ENCODE measurements around the gene CDC42BPA. TPM values are rescaled to one million over a fixed set of nuclear protein-coding genes. Genes with fewer than 3 reads are reported as not detected.

CDC42BPA gene
- polyA plus RNA-seq, 6 donors from 2014 or later = 0.03 to 0.74 (median 0.48) TPM; not detected in 2

DNA sequence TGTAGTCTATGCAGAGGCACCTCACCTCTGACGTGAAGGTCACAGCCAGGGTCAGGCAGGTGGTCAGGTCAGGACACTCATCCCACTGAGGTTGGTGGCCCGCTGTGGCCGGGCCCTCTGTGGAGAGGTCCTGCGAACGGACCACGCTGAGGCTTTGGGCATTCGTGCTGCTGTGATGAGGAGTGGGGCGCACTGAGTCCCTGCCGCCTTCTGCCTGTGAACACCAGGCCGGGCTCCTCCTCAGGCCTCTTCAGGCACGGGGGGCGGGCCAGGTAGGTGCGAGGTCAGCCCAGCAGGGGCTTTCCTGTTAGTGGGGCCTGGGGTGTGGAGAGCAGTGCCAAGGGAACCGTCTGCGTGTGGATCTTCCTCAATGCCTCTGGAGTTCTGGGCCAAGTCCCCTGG lies 339.2 kb downstream of the CDC42BPA start:
- DNase-seq (no peak), ATAC-seq (ENCODE audit: low read depth in 2 of 2) (no peak)
- H3K36me3 Mint-ChIP-seq = no peaks in the 10 kb centered on the region
- no peaks in the 10 kb centered on the region for H3K9me3 Mint-ChIP-seq
- no peak overlapping the region for H3K27ac Mint-ChIP-seq
- H3K27me3 Mint-ChIP-seq = no peaks in the 10 kb centered on the region
- no peak overlapping the region for H3K4me3 Mint-ChIP-seq
- H3K4me1 Mint-ChIP-seq = peaks cover 0 to 7% (median 0%) of the 10 kb centered on the region in 3 donors

GRCh38 chr1:226978432-226979114 lies 339.7 kb downstream of the CDC42BPA start:
- Mint-ChIP-seq H3K9me3 (no peaks in the 10 kb centered on the region), H3K27me3 (no peaks in the 10 kb centered on the region), H3K4me1 (peaks cover 0 to 10% (median 0%) of the 10 kb centered on the region in 3 donors), H3K36me3 (no peaks in the 10 kb centered on the region), H3K27ac (peak overlapping the region in 1 of 6 donors; percentile 69), H3K4me3 (no peak overlapping the region)
- DNase-seq (no peak), ATAC-seq (ENCODE audit: low read depth in 2 of 2) (no peak)

GRCh38 chr1:226977643-226978431 lies 340.5 kb downstream of the CDC42BPA start:
- H3K36me3 Mint-ChIP-seq = no peaks in the 10 kb centered on the region
- no peaks in the 10 kb centered on the region for H3K27me3 Mint-ChIP-seq
- peak overlapping the region in 1 of 6 donors; percentile 82 for H3K27ac Mint-ChIP-seq
- no peaks in the 10 kb centered on the region for H3K9me3 Mint-ChIP-seq
- H3K4me3 Mint-ChIP-seq = no peak overlapping the region
- ATAC-seq (ENCODE audit: low read depth in 2 of 2) = no peak
- H3K4me1 Mint-ChIP-seq = peaks cover 0 to 10% (median 0%) of the 10 kb centered on the region in 3 donors
- DNase-seq = no peak

DNA sequence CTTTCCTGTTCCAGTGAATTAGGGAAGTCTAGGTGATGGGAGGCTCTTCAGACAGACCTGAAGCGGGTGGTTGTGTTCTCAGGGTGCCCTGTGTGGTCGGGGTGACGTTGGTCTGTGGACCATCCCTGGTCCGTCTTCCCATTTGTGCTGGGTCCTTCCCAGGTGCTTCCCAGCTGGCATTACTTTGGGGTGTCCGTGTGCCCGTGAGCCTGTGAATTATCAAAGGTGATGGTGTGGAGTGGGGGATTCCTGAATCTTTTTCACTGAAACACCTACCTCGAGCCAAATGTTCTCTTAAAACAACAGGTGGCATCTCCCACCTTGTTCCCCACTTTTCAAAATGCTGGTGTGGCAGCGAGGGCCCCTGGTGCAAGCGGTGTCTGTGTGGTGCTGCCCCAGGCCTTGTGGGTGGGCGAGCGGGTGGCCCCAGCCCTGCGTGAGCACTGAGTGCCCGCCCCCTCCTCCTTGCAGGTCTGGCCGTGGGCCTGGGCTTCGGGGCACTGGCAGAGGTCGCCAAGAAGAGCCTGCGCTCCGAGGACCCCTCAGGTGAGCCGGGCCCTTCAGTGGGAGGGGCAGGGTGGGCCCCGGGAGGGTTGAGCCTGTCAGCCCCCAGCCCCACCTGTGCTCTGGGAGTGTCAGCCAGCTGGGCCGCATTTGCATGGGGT lies 341.2 kb downstream of the CDC42BPA start:
- DNase-seq = no peak
- no peak for ATAC-seq (ENCODE audit: low read depth in 2 of 2)
- H3K4me3 Mint-ChIP-seq = no peak overlapping the region
- H3K36me3 Mint-ChIP-seq = peaks cover under 1 to 3% of the 10 kb centered on the region in 2 donors
- peaks cover under 1 to 11% (median 2%) of the 10 kb centered on the region in 3 donors for H3K4me1 Mint-ChIP-seq
- no peaks in the 10 kb centered on the region for H3K9me3 Mint-ChIP-seq
- no peaks in the 10 kb centered on the region for H3K27me3 Mint-ChIP-seq
- H3K27ac Mint-ChIP-seq = peak overlapping the region in 2 of 6 donors; percentile 27 to 37

DNA sequence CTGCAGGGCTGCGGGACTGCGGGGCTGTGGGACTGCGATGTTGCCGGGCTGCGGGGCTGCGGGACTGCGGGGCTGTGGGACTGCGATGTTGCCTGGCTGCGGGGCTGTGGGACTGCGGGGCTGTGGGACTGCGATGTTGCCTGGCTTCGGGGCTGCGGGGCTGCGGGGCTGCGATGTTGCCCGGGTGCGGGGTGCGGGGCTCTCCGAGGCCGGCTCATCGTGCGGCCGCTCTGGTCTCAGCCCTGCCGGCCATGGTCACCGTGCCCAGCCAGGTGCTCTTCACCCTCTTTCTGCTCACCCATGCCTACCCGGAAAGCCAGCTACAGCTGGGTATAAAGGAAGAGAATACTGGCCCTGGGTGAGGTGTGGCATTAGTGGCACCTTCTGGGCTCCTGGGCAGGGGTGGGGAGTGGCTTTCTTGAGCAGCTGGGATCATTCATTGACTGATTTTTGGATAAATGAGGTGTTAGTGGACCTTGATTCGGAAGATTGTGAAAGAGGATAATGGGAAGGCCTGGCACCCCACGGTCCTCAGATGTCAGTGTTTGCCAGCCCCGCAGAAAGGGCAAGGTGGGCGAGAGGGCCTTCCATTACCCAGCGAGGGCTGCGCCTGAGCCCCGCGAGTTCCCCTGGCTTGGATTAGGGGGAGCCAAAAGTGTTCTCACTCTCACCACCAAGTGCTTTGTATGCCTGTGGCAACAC lies 341.9 kb downstream of the CDC42BPA start:
- Mint-ChIP-seq H3K27ac (peak overlapping the region in 1 of 6 donors; percentile 37), H3K9me3 (peaks cover 0 to 6% (median 5%) of the 10 kb centered on the region in 7 donors), H3K36me3 (peaks cover 8 to 9% of the 10 kb centered on the region in 2 donors), H3K4me1 (peaks cover 7 to 17% (median 8%) of the 10 kb centered on the region in 3 donors), H3K4me3 (no peak overlapping the region), H3K27me3 (no peaks in the 10 kb centered on the region)
- ATAC-seq (ENCODE audit: low read depth in 2 of 2) (no peak), DNase-seq (no peak)

DNA sequence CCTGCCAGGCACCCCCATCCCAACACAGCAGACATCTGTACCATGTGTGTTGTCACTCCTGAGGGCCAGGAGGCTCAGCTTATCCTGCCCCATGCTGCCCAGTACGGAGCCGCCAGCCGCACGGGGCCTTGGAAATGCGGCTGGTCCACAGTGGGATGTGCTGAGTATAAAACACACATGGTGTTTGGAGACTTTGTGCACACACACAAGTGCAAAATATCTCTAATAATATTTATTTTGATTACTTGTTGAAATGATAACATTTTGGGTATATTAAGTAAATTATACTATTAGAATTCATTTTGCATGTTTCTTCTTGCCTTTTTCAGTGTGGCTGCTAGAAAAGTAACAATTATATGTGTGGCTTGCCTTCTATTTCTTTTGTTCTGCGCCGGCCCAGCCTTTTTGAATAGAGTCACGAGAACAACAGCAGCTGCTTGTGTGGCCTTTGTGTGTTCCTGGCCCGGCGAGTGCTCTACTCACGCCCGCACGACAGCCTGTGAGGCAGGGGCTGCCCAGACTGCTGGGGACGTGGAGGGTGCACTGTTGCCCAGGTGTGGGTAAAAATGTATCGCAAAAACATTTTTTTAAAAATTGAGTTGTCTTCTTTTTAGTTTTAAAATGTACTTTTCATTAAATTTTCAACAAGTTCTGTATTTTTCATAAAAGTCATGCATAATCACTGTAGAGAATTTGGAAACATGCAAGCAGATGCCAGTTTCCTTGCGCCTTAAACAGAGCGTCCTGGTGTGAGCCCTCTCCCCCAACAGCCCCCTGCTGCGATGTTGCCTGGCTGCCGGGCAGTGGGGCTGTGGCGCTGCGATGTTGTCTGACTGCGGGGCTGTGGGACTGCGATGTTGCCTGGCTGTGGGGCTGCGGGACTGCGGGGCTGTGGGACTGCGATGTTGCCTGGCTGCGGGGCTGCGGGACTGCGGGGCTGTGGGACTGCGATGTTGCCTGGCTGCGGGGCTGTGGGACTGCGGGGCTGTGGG lies 342.7 kb downstream of the CDC42BPA start:
- Mint-ChIP-seq H3K4me3 (no peak overlapping the region), H3K9me3 (peaks cover 0 to 7% (median 5%) of the 10 kb centered on the region in 7 donors), H3K4me1 (peaks cover 7 to 17% (median 8%) of the 10 kb centered on the region in 3 donors), H3K27me3 (no peaks in the 10 kb centered on the region), H3K27ac (no peak overlapping the region), H3K36me3 (peaks cover 8 to 11% of the 10 kb centered on the region in 2 donors)
- DNase-seq (no peak), ATAC-seq (ENCODE audit: low read depth in 2 of 2) (no peak)

- DNase-seq = no peak
- H3K4me1 Mint-ChIP-seq = peaks cover 7 to 17% (median 8%) of the 10 kb centered on the region in 3 donors
- H3K9me3 Mint-ChIP-seq = peaks cover 0 to 7% (median 5%) of the 10 kb centered on the region in 7 donors
- H3K4me3 Mint-ChIP-seq = peak overlapping the region in 1 of 8 donors; percentile 42
- peak overlapping the region in 5 of 6 donors; percentile 30 to 65 (median 50) for H3K27ac Mint-ChIP-seq
- ATAC-seq (ENCODE audit: low read depth in 2 of 2) = no peak
- H3K27me3 Mint-ChIP-seq = no peaks in the 10 kb centered on the region
- H3K36me3 Mint-ChIP-seq = peaks cover 11 to 15% of the 10 kb centered on the region in 2 donors
Observed at GRCh38 chr1:226974544-226975258, 343.6 kb downstream of the CDC42BPA start.

GRCh38 chr1:226973898-226974543 lies 344.3 kb downstream of the CDC42BPA start:
- peaks cover 7 to 21% (median 8%) of the 10 kb centered on the region in 3 donors for H3K4me1 Mint-ChIP-seq
- H3K9me3 Mint-ChIP-seq = peaks cover 0 to 7% (median 6%) of the 10 kb centered on the region in 7 donors
- H3K36me3 Mint-ChIP-seq = peaks cover 18 to 22% of the 10 kb centered on the region in 2 donors
- H3K4me3 Mint-ChIP-seq = no peak overlapping the region
- DNase-seq (no peak), ATAC-seq (ENCODE audit: low read depth in 2 of 2) (no peak)
- H3K27me3 Mint-ChIP-seq = no peaks in the 10 kb centered on the region
- peak overlapping the region in 2 of 6 donors; percentile 45 to 58 for H3K27ac Mint-ChIP-seq

DNA sequence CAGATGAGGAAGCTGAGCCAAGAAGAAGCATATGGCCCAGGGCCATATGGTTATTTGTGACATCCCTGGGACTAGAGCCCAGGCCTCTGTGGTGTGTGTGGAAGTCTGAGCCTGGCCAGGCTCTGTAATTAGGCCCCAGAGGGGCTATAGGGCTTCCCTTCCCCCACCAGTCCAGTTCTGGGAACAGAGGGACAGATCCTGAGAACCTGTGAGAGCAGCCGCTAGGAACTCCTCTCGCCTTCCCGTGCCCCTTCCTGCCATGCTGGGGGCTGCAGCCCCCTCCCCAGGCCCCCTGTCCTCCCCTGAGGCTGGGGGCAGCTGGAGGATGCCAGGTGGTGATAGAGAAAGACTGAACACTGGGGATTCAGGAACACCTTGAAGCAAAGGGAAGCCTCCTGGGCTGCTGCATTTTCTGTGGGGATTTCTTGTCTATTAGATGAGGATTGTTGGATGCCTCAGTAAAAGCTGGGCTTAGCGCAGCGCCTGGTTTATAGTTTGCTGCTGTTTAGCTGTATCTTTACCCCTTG lies 344.9 kb downstream of the CDC42BPA start:
- Mint-ChIP-seq H3K4me3 (no peak overlapping the region), H3K4me1 (peaks cover 9 to 21% (median 13%) of the 10 kb centered on the region in 3 donors), H3K36me3 (peaks cover 24 to 28% of the 10 kb centered on the region in 2 donors), H3K27ac (no peak overlapping the region), H3K27me3 (no peaks in the 10 kb centered on the region), H3K9me3 (peaks cover 0 to 7% (median 6%) of the 10 kb centered on the region in 7 donors)
- ATAC-seq (ENCODE audit: low read depth in 2 of 2) (no peak), DNase-seq (no peak)

DNA sequence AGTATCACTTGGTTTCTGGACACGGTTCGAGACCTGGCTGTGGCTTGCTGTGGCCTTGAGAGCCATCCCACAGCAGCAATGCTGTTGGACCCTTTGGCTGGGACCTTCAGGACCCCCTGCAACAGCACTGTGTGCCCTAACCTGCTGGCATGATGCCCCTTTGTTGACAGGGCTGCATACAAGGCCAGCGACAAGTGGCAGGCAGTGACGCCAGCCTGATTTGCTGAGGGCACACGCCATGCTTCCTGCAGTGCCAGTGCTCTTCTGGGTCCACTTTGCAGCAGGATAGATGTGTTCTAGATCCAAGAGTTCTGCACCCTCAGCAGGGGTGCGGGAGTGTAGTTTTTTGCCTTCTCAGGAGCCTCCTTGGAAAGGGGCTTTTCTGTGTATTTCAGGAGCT lies 345.4 kb downstream of the CDC42BPA start:
- Mint-ChIP-seq H3K27me3 (no peaks in the 10 kb centered on the region), H3K27ac (peak overlapping the region in 1 of 6 donors; percentile 40), H3K4me3 (no peak overlapping the region)

DNA sequence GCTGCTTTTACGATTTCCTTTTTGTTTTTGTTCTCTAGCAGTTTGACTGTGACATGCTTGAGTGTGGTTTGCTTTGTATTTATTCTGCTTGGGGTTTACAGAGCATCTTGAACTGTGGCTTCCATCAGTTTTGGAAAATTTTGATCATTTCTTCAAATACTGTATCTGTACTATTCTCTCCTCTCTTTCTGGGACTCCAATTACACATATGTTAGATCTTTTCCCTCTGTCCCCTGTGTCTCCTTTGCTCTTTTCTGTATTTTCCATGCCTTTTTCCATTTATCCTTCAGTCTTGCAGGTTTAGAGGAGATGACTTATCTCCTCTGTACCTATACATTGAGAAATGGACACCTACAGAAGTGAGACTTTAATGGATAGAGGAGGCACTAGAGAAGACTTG lies 346.5 kb downstream of the CDC42BPA start:
- H3K9me3 Mint-ChIP-seq = peaks cover 0 to 7% (median 6%) of the 10 kb centered on the region in 7 donors
- DNase-seq (no peak), ATAC-seq (ENCODE audit: low read depth in 2 of 2) (no peak)
- H3K4me3 Mint-ChIP-seq = no peak overlapping the region
- H3K4me1 Mint-ChIP-seq = peaks cover 9 to 22% (median 20%) of the 10 kb centered on the region in 3 donors
- H3K27ac Mint-ChIP-seq = peak overlapping the region in 2 of 6 donors; percentile 1 to 37
- no peaks in the 10 kb centered on the region for H3K27me3 Mint-ChIP-seq
- H3K36me3 Mint-ChIP-seq = peaks cover 36 to 37% of the 10 kb centered on the region in 2 donors

More for the DNA sequence above, 345.4 kb downstream of the CDC42BPA start:
- ATAC-seq (ENCODE audit: low read depth in 2 of 2) (no peak), DNase-seq (no peak)
- Mint-ChIP-seq H3K36me3 (peaks cover 26 to 30% of the 10 kb centered on the region in 2 donors), H3K4me1 (peaks cover 9 to 21% (median 14%) of the 10 kb centered on the region in 3 donors), H3K9me3 (peaks cover 0 to 7% (median 6%) of the 10 kb centered on the region in 7 donors)

Data from naive B cell (primary cell).